Measurements from ENCODE around the gene LMO7.

The LMO7 gene

DNA sequence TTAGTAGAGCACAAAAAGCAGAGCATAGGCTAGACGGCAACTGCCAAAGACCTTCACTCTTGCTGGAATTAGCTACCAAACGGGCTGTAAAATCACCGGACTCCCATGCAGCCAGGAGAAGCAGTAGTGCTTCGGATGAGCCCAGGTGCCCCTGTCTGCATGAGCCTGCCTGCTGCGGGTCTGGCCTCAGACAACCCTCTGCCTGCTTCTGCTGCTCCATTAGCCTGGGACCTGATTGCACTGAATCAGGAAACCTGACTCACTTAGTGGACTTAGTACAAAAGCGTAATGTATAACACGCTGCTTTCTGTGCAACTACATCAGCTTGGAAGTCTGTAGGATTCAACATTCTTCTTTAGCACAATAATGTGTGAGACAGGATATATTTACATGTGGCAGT lies 170.0 kb downstream of the LMO7 start:
- no peak for DNase-seq

DNA sequence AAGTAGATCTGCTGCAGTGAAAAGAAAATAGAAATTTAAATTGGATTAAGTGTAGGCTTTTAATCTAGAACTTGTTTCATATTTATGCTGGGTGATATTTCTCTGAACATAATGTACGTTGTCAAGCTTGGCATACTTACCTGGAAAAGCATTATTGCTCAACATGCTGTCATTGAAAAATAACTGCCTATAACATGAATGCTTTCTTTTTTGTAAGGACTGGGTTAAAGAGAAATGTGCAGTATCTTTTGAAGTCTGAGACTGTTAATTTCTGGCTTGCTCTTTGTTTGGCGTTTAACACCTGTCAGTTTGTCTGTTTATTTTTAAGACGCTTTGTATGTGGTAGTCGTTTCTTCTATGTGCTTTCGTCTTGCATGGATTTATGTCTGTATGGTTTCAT lies 175.2 kb downstream of the LMO7 start:
- no peak for DNase-seq

DNA sequence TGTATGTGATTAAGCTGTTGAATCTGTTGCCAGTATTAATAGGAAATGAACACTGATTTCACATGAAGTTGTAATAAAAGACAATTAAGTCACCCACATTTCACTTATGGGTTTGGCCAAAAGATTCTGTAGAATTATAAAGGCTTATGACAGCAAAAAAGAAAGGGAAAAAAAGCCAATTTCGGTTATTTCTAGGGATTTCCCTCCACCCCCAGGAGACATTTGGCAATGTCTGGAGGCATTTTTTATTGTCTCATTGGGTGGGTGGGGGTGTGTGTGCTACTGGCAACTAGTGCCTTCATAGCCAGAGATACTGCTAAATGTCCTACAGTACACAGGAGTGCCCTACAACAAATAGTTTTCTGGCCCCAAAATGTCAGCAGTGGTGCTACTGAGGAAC lies 175.7 kb downstream of the LMO7 start:
- no peak for DNase-seq

DNA sequence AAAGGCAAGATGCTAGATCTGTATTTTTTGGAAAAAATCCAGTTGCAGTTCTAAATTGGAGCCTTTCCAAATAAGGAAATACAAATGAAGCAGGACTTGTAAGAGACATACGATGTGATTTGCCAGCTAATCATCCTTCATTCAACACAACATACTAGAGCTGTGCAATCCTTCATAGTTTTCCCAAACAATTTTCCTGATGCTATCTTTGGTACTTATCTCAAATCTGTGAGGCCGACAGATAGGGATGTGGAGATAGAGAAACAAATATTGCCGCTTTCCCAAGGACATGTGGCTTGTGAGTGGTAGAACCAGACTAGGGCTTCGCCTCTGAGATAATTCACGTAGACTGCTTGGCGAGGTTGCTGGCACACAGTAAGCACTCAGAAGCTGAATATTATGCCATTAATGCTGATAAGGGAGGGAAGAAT lies 176.6 kb downstream of the LMO7 start:
- no peak for DNase-seq

DNA sequence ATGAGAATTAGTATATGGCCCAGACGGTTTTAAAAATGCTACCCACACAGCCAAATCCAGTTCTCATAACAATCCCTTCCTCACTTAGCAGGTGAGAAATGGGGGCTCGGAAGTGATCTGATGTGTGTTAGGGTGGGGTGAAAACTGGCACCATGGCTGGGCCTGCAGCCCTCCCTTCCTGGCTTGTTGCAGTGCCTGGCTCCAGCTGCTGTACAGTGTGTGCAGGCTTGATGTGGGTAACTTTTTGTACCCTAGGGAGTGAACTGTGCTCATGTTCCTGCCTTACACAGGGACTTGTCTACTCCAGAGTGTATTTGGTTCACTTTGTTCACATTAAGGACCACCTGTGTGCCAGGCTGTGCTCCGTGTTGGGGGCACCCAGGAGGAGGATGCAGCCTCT lies 177.2 kb downstream of the LMO7 start:
- no peak for DNase-seq

DNA sequence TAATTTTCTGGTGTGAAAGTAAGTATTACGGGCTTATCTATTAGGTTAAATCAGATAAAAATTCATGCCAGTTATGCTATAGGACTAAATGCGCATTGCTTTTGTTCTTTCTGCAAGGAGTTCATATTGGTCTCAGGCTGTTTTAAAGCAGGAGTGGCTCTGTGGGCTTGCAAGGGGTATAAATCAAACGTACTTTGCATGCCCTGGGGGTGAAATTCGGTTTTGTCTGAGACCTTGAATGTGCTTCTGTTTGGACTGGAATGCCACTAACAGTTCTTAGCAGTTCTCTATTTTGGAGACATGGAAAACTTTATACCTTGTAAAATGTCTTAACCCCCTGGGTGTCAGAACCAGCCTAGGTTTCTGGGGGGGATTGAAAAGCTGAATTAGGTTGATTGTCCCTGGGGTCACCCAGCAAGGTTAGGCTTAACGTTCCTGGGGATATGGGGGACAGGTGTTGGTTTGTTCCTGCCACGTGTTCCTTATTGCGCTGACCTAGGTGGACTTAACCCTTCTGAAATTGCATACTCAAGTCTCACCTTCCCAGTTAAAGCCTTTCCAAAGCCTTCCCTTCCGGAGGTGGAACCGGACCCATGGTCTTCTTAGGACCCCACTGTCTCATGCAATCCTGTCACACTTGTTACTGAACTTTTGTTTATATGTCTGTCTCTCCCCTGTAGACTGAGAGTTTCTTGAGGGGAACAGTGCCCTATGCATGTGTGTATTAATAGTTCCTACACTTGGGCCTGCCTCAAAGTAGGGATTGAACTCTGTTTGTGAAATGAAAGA lies 182.2 kb downstream of the LMO7 start:
- no peak for DNase-seq

DNA sequence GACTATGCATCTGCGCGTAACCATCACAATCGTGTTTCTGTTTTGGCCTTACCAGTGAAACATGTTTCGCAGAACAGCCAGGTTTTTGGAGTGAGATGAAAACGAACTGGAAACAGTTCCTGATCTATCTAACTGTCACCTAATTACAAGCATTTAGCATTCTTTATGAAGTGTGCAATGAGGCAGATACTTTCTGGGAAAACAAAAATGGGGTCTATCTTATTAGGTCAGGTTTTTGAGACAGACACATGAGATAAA lies 182.8 kb downstream of the LMO7 start:
- no peak for DNase-seq

DNA sequence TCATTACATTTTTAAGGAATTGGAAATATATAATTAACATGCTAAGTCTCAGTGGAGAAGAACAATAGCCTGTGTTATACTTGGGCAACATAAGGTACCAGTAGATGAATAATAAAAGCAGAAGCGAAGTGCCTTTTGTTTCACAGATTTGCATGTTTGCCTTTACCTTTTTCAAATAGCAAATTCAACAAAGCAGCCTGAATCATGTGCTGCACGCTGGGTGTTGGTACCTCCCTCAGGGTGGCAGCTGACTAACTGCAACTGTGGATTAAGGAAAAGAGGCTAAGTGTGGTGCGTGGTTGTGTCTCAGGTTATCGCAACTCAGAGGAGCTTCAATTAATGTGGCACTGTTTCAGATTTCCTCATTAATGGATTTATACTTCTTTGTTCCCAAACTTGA lies 189.0 kb downstream of the LMO7 start:
- no peak for DNase-seq

DNA sequence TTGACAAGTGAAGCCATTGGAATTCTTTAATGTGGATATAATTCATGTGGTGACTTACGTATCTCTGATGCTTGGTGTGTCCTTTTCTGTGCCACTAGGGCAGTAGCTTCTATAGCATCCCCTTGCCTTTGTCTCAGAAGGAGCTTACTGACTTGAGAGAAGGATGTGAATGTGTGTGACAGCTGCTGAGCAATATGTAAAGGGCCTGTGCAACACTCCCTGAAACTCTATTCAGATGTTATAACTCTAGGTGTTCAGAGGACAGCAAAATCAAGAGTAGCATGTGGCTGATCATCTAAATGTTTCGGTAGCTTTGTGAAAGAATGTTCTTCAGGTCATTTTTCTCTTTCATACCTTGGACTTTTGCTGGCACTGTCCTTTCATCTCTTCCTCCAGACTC lies 189.5 kb downstream of the LMO7 start:
- DNase-seq, result no peak

DNA sequence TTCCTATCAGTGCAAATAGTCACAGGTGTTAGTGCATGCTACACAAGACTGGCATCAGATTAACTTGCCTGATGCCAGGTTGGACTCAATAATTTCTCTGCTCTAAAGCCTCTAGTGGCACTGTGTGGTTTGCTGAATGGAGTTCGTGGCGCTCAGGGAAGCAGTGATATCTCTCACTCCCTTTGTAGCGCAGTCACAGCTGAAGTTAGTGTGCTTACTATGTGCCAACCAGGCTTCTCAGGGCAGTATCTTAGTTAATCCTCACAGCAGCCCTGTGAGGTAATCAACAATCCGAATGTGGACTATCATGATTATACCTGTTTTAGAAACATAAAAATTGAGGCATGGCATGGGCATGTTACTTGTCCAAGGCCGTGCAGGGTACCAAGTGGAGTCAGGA lies 190.3 kb downstream of the LMO7 start:
- no peak for DNase-seq

DNA sequence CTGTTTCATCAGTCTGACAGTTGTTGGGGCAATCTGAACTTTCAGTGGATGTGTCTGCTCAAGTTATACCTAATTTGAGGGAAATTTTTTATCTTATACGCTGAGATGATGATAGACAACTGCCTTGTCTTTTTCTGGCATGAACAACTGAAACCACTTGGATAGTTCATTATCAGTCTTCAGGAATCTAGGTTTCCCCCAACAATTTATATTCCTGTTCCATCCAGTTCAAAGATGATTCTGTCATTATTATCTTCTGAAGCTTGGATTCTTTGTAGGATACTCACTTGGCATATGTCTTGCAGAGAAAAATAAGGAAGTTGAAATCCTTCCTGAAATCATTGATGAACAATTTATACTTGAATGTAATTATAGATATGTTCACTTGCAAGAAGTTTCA lies 193.7 kb downstream of the LMO7 start:
- DNase-seq, result no peak

DNA sequence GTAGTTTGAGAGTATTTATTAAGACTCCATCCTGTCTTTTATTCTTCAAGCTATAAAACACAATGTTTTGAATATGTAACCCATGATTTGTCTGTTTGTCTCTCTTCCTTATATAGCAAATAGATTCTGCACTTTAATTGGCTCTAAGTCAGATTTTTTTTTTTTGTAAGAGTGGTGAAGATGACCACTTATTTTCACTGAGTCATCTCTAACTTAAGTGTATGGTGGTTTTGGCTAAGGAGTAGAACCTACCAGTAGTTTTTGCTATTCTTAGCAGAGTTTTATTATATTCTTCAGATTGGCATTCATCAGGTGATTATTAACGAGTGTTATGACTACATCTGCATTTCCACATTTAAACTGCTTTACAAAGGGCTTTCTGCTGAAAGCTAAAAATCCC lies 194.7 kb downstream of the LMO7 start:
- no peak for DNase-seq

DNA sequence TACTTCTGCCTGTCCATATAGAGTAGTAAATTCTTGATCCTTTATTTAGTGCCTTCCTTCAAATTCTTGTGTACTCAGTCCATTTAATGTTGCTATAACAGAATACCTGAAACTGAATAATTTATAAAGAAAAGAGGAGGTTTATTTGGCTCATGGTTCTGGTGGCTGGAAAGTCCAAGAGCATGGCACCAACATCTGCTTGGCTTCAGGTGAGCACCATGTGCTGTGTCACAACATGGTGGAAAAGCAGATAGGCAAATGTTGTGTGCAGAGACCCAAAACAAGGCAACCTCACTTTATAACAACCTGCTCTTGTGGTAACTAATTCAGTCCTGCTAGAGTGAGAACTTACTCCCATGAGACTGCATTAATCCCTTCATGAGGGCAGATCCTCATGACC lies 195.3 kb downstream of the LMO7 start:
- DNase-seq, result no peak

DNA sequence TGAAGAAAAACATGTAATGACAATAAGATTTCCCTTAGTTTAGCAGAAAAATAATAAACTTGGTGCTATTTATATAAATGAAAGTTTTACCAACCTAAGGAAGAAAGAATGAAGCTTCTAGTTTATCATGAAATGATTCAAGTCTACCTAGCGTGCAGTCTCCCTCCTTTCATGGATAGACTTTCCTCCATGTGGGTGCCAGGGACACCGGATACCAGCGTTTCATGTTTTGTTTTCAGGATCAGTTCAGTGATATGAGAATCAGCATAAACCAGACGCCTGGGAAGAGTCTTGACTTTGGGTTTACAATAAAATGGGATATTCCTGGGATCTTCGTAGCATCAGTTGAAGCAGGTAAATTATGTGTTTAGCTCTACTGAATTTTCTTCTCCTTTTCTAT lies 196.7 kb downstream of the LMO7 start:
- DNase-seq, result no peak

DNA sequence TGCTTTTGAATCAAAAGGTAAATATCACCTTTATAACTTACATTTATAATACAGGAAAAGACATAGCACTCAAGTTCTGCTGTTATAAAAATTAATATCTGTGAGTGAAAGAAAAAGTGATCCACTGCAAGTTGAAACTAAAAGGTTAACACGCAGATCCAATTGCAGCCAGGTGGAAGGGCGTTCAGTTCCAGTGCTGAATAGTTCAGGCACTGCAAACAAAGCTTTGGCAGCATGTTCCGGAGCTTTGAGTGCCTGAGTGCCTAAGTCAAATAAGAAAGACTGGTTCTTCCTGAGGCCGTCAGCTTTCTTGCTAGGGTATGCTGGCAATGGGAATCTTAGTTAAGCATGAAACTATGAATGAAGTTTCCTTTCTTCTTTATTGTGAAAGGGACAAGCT lies 200.3 kb downstream of the LMO7 start:
- peak; percentile 46 for DNase-seq

DNA sequence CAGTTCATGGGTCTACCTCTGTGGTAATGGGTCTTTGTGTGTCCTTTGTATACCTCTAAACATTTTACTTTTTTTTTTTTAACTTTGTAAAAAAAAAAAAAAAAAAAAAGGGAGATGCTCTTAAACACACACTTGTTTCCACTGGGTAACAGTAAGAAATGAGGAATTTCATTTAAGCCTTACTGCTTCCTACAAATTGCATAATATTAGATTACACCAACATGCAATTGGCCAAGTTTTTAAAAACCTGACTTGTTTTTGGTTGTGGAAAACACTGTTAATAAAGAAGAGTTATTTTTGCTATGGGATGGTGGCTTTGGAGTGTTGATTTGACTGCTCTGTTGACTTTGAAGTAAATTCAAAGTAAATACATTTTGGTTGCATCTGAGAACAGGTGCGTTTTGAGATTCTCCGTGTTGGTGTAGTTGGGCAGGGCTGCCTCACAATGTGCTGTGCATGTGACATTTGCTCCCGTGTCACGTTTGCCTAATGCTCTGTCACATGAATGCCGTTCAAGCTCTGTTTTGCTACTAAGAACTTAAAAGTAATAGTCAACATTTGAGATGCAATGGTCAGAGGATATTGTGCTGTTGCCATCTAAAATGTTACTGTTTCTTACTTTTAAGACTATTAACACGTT lies 202.4 kb downstream of the LMO7 start:
- DNase-seq, result peak; percentile 39

DNA sequence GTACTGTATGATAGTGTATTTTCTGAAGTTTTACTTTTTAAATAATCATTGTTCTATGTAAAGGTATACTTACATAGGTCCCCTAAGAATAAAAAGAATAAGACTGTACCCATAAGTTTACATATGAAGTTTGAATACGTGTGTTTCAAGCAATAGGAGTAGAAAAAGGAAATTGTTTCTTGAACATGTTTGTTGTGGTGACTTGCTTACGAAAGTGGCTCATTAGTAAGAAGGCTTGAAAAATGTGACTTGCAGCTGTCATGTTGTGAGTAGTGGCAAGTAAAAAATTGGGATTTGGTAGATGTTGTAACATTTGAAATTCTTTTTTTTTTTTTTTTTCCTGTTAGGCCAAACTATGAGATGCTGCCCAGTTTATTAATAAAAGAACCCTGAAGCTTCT lies 203.3 kb downstream of the LMO7 start:
- no peak for DNase-seq

DNA sequence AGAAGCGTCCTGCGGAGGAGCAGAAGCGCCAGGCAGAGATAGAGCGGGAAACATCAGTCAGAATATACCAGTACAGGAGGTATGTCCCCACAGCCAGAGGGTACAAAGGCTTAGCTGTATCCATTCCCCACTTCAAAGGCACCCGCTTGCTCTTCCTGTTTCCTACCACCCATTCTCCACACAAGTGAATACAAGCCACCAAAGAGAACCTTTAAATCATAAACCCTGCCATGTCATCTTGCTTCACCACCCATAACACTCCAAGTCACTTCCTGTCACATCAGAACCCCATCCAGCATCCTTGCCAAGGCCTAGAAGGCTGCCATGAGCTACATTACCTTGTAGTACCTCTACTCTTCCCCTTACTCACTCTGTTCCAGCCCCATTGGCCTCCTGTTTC lies 205.8 kb downstream of the LMO7 start:
- DNase-seq, result no peak

DNA sequence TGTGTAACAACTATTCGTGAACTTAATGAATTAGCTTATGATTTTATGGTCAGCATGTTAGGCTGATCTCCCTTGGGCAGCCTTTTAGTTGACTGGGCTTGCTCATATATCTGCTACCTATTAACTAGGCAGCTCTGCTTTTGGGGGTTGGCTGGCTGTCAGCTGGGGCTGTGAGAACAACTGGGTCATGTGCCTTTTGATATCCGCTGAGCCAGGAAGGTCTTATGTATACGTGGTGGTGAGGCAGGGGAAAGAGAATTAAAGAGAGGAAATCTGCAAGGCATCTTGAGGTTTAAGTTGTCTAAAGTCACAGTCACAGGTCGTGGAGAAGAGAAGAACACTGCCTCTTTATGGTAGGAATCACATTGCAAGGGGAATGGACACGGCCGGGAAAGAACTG lies 206.9 kb downstream of the LMO7 start:
- no peak for DNase-seq

DNA sequence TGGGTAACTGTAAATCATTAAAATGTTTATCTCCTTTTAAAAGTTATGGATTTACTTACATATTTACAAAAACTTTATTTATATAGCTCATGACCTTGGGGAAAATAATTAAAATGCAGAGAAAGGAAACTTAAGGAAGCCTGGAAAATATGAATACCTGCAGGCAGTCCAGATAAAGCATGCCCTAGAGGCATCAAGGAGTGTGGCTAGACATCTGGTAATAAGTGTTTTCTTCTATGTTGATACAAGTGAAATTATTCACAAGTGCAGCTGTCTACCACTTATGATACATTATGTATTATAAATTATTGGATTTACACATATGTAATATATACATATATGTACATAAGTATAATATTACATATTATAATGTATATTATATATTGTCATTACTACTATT lies 207.9 kb downstream of the LMO7 start:
- DNase-seq, result no peak

DNA sequence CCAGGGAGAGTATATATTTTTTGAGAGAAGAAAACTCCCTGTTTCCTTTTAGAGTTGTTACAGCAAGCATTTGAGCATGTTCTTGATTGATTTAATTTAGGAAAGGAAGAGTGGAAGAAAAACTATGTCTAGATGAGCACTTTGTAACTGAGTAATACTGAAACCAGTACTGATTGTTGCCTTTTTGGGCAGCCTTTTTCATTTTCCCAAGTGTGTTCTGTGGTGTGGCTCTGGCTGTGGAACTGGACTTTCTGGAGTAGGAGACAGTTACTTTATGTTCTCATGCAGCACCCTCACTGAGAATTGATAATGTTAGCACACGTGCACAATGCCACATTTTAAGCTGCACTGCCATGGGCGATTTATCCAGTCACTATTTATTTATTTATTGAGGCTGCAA lies 211.5 kb downstream of the LMO7 start:
- DNase-seq, result no peak

DNA sequence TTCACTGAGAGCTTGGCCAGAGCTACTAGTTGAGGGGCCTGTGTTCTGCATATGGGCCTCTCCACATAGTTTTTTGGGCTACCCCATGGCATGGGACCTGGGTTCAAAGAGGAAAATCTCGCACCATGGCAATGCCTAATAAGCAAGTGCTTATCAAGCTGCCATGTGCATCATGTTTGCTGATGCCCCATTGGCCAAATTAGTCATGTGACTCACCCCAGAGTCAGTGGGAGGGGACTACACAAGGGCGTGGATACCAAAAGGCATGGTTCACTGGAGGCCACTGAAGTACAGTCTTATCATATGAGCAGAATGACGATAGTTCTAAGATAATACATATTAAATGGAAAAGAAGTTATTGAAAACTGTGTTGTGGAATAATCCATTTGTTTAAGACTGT lies 214.8 kb downstream of the LMO7 start:
- DNase-seq, result no peak

DNA sequence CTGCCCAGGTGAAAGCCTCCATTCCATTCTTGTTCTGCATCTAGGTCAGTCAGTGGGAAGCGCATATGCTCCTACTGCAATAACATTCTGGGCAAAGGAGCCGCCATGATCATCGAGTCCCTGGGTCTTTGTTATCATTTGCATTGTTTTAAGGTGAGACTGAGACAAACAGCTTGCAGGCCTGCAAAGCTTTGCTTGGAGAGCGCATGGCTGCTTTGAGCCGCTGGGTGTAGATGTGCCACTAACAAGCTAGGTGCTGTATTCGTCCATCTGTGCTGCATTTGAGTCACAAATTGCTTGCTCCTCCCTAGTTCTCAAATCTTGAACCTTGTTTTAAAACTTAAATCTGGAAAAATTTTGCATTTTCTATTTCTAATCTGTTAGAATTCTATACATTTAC lies 219.1 kb downstream of the LMO7 start:
- DNase-seq, result no peak

DNA sequence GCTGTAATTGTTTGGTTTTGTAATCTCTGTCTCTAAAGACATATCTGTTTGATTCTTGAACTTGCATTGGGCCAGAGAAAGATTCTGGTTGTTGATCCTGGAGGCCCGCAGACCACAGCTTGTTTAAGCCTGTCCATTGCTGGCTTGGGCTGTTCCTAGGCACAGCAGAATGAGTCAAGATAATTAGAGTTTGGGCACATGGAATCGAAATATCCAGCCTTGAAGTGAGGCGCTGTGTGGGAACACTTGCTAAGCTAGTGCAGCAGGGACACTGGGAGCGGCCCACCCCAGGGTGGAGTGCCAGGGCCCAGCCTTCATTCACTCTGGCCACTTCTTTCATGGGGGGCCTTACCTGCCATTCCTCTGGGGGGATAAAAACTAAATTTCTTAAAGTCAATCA lies 219.7 kb downstream of the LMO7 start:
- no peak for DNase-seq

DNA sequence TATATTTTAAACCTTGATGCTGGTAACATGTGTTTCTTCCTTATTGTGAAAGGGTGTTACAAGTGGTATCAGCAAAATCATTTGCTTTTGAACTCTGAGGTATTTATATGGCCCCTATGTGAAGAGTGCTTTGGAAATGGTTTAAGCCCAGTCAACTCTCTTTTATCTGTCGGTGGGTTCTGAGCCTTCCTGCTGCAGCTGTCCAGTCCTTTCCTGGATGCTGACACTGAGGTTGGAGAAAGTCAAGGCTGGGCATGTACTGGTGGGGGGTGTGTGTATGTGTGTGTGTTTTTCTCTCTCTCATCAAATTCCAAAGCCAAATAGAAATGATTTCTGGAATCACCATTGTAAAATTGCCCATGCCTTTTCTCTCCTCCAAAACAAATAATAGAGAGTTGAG lies 221.2 kb downstream of the LMO7 start:
- DNase-seq, result no peak
